HK-2 (cell line): ENCODE data around the gene RFNG.

Source experiments
- DNase-seq: peaks from one replicate; pipeline ENCODE4 v3.0.0-alpha.2; 2018; ENCODE audit not compliant: unreplicated experiment

Gene RFNG

GRCh38 chr17:82058230-82058854 lies 6.7 kb upstream of the RFNG start:
- DNase-seq = no peak

- DNase-seq = no peak
Observed at GRCh38 chr17:82056729-82057621, 5.4 kb upstream of the RFNG start.

- no peak for DNase-seq
Observed at GRCh38 chr17:82055965-82056728, 4.5 kb upstream of the RFNG start.

GRCh38 chr17:82055023-82055964 lies 3.7 kb upstream of the RFNG start:
- DNase-seq = no peak

GRCh38 chr17:82054351-82055022 lies 2.9 kb upstream of the RFNG start:
- DNase-seq = no peak

GRCh38 chr17:82053556-82054263 lies 2.1 kb upstream of the RFNG start:
- no peak for DNase-seq

GRCh38 chr17:82053130-82053529 lies 1.5 kb upstream of the RFNG start:
- no peak for DNase-seq

GRCh38 chr17:82052638-82053059 lies 1.0 kb upstream of the RFNG start:
- no peak for DNase-seq

- DNase-seq = no peak
Observed at GRCh38 chr17:82050761-82051641, 610 bp downstream of the RFNG start.

GRCh38 chr17:82050152-82050760 lies 1.4 kb downstream of the RFNG start:
- no peak for DNase-seq

GRCh38 chr17:82049521-82049971 lies 2.1 kb downstream of the RFNG start:
- DNase-seq = no peak

GRCh38 chr17:82049106-82049505 lies 2.5 kb downstream of the RFNG start:
- DNase-seq = no peak

- DNase-seq = no peak
Observed at GRCh38 chr17:82048571-82048971, 3.0 kb downstream of the RFNG start.

GRCh38 chr17:82047914-82048570 lies 3.6 kb downstream of the RFNG start:
- DNase-seq = no peak

GRCh38 chr17:82047379-82047778 lies 4.2 kb downstream of the RFNG start:
- DNase-seq = no peak

GRCh38 chr17:82046903-82047302 lies 4.7 kb downstream of the RFNG start:
- no peak for DNase-seq

- no peak for DNase-seq
Observed at GRCh38 chr17:82045936-82046484, 5.6 kb downstream of the RFNG start.

- no peak for DNase-seq
Observed at GRCh38 chr17:82043507-82043906, 8.1 kb downstream of the RFNG start.
